AG04449 (cell line): ENCODE results near the gene INHBA.

Experiments used
- CTCF ChIA-PET: fragments of 350-600 bp; formaldehyde crosslinking; extraction: SDS; loops from one replicate; lab custom pipeline; 2021; ENCODE audit warnings: antibody characterized with exemption; lab: Yijun Ruan, JAX
- POLR2A ChIA-PET: fragments of 400-600, 350-600 bp; formaldehyde crosslinking; extraction: SDS; loops from one replicate; lab custom pipeline; 2020; ENCODE audit warnings: antibody characterized with exemption, inconsistent platforms; lab: Yijun Ruan, JAX
- DNase-seq: peaks from one replicate; pipeline ENCODE4 v3.0.0-alpha.2; 2010; ENCODE audit warnings: low read depth, low spot score
- H3K4me3 ChIP-seq: 2 replicates; pipeline ENCODE4 v1.5.1; 2011; ENCODE audit warnings: low read depth, mild to moderate bottlenecking, control low read depth, low read length
- CTCF ChIP-seq: IDR thresholded peaks from one replicate; pipeline ENCODE4 v1.5.1; 2011; ENCODE audit warnings: mild to moderate bottlenecking, moderate library complexity, low read length, control low read depth, inconsistent platforms; ENCODE audit not compliant: insufficient read depth; ENCODE audit errors: missing control alignments

The INHBA gene

GRCh38 chr7:41689815-41690214 lies 13.1 kb downstream of the INHBA start:
- POLR2A ChIA-PET: no interaction called here

GRCh38 chr7:41688906-41689305 lies 14.0 kb downstream of the INHBA start:
- POLR2A ChIA-PET: no interaction called here
- no peak for DNase-seq
- H3K4me3 ChIP-seq: no peak overlapping the region
- CTCF ChIA-PET: interaction anchor here (0.7 kb wide), 1 partner anchor 180 kb away, joined by 3 read pairs; no protein-coding TSS in a partner anchor
- TF ChIP-seq CTCF: no peak

More at GRCh38 chr7:41689815-41690214, 13.1 kb downstream of the INHBA start:
- DNase-seq: no peak
- no peak overlapping the region for H3K4me3 ChIP-seq
- CTCF ChIA-PET: no interaction called here
- no peak for TF ChIP-seq CTCF

- CTCF ChIA-PET: interaction anchor here (0.7 kb wide), 1 partner anchor 181 kb away, joined by 3 read pairs; no protein-coding TSS in a partner anchor
- DNase-seq: no peak
- POLR2A ChIA-PET: no interaction called here
- no peak overlapping the region for H3K4me3 ChIP-seq
- no peak for TF ChIP-seq CTCF
Observed at GRCh38 chr7:41688012-41688625, 14.8 kb downstream of the INHBA start.

- POLR2A ChIA-PET: interaction anchor here (0.6 to 1.0 kb wide), 2 partner anchors 10 to 1449 kb away, joined by 3 to 7 read pairs; no protein-coding TSS in a partner anchor
- TF ChIP-seq CTCF: no peak
- DNase-seq: no peak
- no peak overlapping the region for H3K4me3 ChIP-seq
- CTCF ChIA-PET: interaction anchor here (0.7 kb wide), 1 partner anchor 25 kb away, joined by 3 read pairs; no protein-coding TSS in a partner anchor
Observed at GRCh38 chr7:41685684-41686083, 17.2 kb downstream of the INHBA start.

- no peak overlapping the region for H3K4me3 ChIP-seq
- CTCF ChIA-PET: interaction anchor here (1.1 to 1.4 kb wide), 2 partner anchors 14 to 258 kb away, joined by 3 to 7 read pairs; no protein-coding TSS in a partner anchor
- no peak for TF ChIP-seq CTCF
- POLR2A ChIA-PET: no interaction called here
- no peak for DNase-seq
Observed at GRCh38 chr7:41682422-41682821, 20.5 kb downstream of the INHBA start.

GRCh38 chr7:41679566-41679965 lies 23.3 kb downstream of the INHBA start:
- no peak overlapping the region for H3K4me3 ChIP-seq
- no peak for DNase-seq
- ChIA-PET CTCF (no interaction called here), POLR2A (interaction anchor here (0.6 to 1.8 kb wide), 5 partner anchors 26 to 652 kb away, joined by 3 to 7 read pairs (median 4); no protein-coding TSS in a partner anchor)
- no peak for TF ChIP-seq CTCF
